HG03196 (cell line): Measurements from ENCODE around the gene MYCBPAP.

Source experiments
- ATAC-seq: cut with Tn5 transposase; IDR thresholded peaks from one replicate; pipeline ENCODE4 v1.9.1; 2021; ENCODE audit not compliant: unreplicated experiment

The MYCBPAP gene

GRCh38 chr17:50536683-50537646 is 28.7 kb downstream of the MYCBPAP start:
- no peak for ATAC-seq

GRCh38 chr17:50537721-50538548 is 29.7 kb downstream of the MYCBPAP start:
- ATAC-seq: no peak

GRCh38 chr17:50538549-50539410 is 30.5 kb downstream of the MYCBPAP start:
- ATAC-seq: no peak

- no peak for ATAC-seq
These were observed 31.7 kb downstream of the MYCBPAP start for GRCh38 chr17:50539762-50540559.

- ATAC-seq: no peak
These were observed 32.5 kb downstream of the MYCBPAP start for GRCh38 chr17:50540560-50541401.

GRCh38 chr17:50541402-50541715 is 33.1 kb downstream of the MYCBPAP start:
- ATAC-seq: no peak

GRCh38 chr17:50541716-50542688 is 33.8 kb downstream of the MYCBPAP start:
- peak; percentile 69 for ATAC-seq

- no peak for ATAC-seq
These were observed 34.8 kb downstream of the MYCBPAP start for GRCh38 chr17:50542795-50543774.

GRCh38 chr17:50544516-50544915 is 36.3 kb downstream of the MYCBPAP start:
- no peak for ATAC-seq

- ATAC-seq: no peak
These were observed 37.1 kb downstream of the MYCBPAP start for GRCh38 chr17:50545311-50545710.

GRCh38 chr17:50546701-50547034 is 38.4 kb downstream of the MYCBPAP start:
- no peak for ATAC-seq

- ATAC-seq: peak; percentile 60
These were observed 38.9 kb downstream of the MYCBPAP start, which contains the start of gene SPATA20 for GRCh38 chr17:50547035-50547735. SPATA20 (plus strand) TSS chr17:50547174; CDS start chr17:50547209, 35 bp downstream.

GRCh38 chr17:50547736-50548083 is 39.5 kb downstream of the MYCBPAP start:
- no peak for ATAC-seq

GRCh38 chr17:50548831-50549230 is 40.6 kb downstream of the MYCBPAP start:
- ATAC-seq: no peak

GRCh38 chr17:50549256-50549941 is 41.2 kb downstream of the MYCBPAP start:
- no peak for ATAC-seq

- ATAC-seq: no peak
These were observed 41.7 kb downstream of the MYCBPAP start for GRCh38 chr17:50549969-50550368.
